Gastrocnemius medialis (tissue), 4 donors: ENCODE measurements around the gene NBPF3.

ENCODE experiments used
- CTCF ChIP-seq, 5 experiments: fragments of 450-650 bp in 3 of 5; fragments of 200-600 bp in 2 of 5; sonication (generic) in 2 of 5; IDR thresholded peaks in 4 of 5; conservative IDR thresholded peaks in 1 of 5; 1 replicate in 4 of 5; 2 replicates in 1 of 5; pipeline ENCODE4 v1.5.1; 2016 to 2019; ENCODE audit warnings: antibody characterized with exemption in 5 of 5, mild to moderate bottlenecking in 3 of 5, moderate library complexity in 3 of 5
- POLR2A ChIP-seq, 2 donors: fragments of 450-650 bp; IDR thresholded peaks; one replicate each; pipeline ENCODE4 v1.6.1; 2017; ENCODE audit warnings: antibody characterized with exemption in 2 of 2, mild to moderate bottlenecking in 2 of 2, moderate library complexity in 2 of 2

- TF ChIP-seq CTCF (IDR thresholded peaks at IDR 0.05 in 4 of 5, conservative IDR thresholded peaks at IDR 0.05 in 1 of 5) (no peak), POLR2A (IDR thresholded peaks at IDR 0.05) (no peak)
Measured at GRCh38 chr1:21509351-21510112, 69.6 kb downstream of the NBPF3 start, which contains the start of gene ALPL.
